Measurements from ENCODE around the gene PLPP4.

Gene PLPP4

DNA sequence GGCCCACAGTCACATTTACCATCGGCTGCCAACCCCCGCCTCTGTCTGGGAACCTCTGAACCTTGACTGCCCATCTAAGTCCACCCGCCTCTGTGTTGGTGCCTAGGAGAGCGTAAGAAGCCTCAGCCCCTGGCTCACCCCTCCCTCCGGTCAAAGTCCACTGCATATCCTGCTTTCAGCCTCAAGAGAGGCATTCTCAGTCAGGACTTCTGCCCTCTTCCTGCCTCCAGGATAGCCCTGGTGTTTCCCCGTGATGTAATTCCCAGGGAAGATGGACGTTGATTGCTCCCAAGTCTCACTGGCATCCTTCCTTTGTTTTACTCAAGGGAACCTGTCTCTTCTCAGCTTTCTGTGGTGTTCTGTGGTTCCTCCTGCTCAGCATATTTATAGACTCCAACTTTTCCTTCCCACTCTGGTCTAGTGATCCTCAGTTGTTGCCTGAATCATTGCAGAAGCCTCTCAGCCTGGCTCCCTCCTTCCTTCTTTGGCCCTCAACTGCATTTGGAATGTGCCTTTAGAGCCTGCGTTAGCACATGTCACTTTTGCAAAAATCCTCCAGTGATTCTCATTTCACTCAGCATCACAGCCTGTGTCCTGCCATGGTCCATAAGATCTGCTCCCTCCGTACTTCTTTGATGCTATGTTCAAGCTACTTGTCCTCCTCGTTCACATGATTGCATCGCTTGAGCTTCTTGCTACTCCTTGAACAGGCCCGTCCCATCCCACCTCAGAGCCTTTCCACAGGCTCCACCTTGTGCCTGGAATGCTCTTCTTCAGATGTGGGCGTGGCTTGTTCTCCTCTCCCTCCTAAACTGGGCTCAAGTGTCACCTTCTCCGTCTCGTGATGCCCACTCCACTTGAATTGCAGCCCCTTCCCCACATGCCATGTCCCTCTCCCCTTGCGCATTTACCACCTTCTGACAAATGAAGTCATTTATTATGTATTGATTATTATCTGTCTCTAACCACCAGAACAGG, 124.2 kb downstream of the PLPP4 start:
- DNase-seq: no peak

GRCh38 chr10:120582753-120583152, 125.7 kb downstream of the PLPP4 start:
- no peak for DNase-seq

- DNase-seq: no peak
Measured at GRCh38 chr10:120583424-120584108, 126.5 kb downstream of the PLPP4 start.

DNA sequence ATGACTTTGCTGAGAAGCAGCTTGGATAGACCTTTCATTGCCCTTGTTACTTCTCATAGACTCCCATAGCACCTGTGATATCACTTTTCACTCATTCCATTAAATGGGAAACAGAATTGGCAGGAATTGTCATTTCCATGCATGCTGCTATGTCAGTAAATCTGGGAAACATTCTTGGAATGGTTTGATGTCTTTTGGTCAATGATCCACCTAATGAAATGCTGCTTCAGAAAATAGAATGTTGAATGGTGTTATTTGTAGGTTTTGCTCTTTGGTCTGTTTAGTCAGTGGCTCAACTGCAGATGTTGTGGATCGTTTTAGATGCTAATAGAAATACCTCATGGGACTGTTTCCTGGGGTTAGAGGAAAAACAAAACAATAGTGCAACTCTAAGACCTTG, 127.8 kb downstream of the PLPP4 start:
- DNase-seq: no peak

DNA sequence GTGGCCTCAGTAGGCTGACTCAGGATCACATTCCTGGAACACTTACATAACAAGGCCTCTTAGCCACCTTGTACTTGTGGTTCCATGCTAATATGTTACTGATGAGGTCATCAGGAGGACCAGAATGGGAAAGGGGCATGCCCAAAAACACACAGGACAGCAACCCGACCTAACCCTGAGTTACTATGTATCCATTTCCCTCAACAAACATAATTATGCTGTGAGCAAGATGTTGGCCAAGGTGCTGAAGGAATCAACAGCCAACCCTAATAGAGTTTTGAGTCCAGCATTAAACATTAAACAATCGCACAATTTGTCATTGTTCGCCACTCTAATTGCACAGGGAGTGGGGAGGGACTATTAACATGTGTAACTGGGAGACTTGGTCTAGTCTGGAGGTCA, 129.4 kb downstream of the PLPP4 start:
- no peak for DNase-seq

DNA sequence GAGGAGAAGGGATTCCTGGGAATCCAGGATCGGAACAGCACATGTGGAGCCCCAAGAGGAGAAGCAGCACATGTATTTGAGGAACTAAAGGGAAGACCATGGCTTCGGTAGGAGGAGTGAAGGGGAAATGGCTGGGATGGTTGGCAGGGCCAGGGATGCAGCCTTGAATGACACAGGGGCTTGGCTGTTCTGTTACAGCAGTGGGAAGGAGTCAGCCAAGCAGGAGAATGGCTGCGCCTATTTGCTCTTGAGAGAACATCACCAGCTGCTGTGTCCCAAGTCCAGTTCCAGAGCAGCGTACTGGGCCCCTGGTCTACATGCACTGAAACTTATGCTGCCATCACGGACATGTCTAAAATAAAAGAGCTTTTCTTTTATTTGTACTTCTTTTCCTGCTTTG, 130.0 kb downstream of the PLPP4 start:
- DNase-seq: no peak

- no peak for DNase-seq
Measured at GRCh38 chr10:120588311-120588710, 131.3 kb downstream of the PLPP4 start.

- no peak for DNase-seq
Measured at GRCh38 chr10:120593693-120594092, 136.7 kb downstream of the PLPP4 start.

GRCh38 chr10:120597902-120598301, 140.9 kb downstream of the PLPP4 start:
- DNase-seq: no peak

DNA sequence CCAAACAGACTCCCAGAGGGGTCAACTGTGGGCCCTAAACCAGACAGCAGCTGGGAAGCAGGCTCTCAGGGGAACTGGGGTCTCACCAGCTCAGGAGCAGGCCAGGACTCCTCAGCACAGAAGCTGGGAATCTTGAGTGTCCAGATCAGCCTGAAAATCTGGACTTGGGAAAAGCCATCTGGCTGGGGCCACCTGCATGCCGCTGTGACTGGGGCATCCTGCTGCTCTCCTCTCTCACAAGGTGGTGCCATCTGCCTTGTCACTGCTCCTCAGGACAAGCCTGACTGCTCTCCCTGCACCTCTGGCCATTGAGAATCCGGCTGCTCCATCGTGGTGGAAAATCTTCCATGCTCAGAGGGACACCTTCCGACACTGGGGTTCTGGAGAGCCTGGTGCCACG, 141.4 kb downstream of the PLPP4 start:
- DNase-seq: peak; percentile 13

- DNase-seq: no peak
Measured at GRCh38 chr10:120599200-120599724, 142.2 kb downstream of the PLPP4 start.

DNA sequence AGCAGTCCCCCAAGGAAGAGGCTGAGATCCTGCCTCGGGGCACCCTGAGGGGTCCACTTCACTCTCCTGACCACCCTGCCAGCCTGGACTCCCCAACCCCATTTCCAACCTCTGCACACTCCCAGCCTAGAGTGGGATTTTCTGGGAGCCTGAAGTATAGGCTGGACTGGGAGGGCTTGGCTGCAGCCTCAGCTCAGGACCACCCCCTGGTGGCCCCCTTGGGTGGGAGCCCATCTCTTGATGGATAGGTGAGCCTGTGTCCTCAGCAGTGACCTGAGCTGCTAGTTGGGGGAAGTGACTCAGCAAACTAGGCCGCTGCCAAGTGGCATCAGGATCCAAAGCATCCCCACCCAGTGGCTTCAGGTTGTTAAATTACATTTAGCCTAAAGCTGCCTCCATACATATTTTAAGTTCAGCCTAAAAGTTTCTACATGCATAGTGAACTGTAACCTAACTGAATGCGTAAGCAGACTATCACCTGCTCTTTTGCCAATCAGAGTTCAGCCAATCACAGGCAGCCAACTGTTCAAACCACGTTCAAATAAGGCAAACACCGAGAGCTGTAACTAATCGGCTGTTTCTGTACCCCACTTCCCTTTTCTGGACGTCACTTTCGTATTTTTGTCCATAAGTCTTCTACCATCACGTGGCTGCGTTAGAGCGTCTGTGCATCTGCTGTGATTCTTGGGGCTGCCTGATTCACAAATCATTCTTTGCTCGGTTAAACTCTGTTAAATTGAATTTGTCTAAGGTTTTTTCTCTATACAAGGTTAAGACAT, 144.0 kb downstream of the PLPP4 start:
- DNase-seq: no peak

DNA sequence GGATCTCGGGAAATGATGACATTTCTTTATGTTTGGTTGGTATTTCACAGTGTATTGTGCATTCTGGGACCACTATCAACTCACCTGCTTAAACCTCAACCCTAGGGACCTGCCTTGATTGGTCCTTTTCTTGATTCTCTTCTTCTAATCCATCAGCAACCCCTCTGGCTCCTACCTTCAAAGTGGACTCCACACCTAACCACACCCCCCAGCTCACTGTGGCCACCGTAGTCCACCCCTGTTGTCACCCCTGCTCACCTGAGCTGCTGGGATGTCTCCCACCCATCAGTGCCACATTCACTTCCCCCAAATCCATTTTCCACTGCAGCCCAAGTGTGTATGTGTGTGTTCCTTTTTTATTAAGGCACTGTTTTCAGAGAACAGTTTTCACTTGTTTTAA, 145.0 kb downstream of the PLPP4 start:
- DNase-seq: no peak

- no peak for DNase-seq
Measured at GRCh38 chr10:120605410-120605809, 148.4 kb downstream of the PLPP4 start.

DNA sequence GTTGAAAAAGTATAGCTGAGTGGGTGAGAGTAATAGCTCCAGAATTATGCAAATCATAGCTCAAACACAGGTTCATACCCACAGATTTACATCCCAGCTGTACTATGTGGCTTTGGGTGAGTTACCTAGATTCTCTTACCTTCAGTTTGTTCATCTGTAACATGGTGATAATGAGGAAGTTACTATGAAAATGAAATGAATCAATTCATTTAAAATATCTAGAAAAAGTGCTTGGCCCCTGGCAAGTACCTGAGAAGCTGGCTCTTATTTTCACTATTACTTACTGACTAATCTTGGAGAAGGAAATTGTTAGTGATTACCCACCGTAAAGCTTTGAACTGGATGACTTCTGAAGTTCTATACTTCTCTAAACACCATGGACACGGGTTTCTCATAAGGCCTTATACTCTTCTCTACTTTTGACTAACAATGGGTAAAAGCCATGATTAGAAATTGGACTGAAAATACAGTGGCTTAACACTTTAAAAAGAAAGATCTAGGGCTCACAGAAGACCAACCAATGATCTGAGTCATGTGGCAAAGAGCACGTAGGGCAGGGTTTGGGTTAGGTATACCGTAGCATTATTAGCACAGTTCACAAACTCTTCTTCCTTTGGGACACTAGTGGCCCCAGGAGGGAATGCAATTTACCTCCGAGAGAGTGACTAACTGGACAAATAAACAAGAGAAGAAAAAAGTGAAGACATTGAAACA, 149.2 kb downstream of the PLPP4 start:
- DNase-seq: no peak

DNA sequence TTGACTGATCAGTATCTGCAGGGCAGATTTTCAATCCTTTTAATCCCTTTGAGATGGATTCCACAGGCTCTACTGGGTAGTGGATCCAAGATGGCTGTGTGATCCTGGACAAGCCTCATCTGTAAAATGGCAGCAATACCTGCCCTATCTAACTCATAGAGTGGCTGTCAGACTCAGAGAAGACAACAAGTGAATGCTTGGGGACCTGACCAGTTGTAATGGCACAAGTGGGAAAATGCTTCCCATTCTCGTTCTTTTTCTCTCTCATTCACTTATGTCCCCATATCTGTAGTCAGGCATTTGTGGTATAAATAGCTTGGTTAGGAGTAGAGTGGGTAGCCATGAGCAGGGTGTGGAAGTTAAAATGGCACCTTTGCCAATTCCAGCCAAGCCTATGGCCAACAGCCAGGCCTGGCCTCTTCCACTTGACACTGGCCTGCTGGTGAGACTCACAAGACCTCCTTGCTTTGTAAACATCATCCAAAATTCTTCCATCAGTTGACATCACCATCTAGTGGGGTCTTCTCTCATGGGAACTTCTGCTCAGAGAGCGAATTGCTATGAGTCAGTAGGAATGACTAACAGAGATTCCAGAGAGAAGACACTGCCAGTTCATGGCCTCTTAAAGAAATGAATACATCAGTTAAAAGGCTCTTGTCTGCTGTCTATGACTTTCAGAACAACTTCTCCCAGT, 150.1 kb downstream of the PLPP4 start:
- no peak for DNase-seq

DNA sequence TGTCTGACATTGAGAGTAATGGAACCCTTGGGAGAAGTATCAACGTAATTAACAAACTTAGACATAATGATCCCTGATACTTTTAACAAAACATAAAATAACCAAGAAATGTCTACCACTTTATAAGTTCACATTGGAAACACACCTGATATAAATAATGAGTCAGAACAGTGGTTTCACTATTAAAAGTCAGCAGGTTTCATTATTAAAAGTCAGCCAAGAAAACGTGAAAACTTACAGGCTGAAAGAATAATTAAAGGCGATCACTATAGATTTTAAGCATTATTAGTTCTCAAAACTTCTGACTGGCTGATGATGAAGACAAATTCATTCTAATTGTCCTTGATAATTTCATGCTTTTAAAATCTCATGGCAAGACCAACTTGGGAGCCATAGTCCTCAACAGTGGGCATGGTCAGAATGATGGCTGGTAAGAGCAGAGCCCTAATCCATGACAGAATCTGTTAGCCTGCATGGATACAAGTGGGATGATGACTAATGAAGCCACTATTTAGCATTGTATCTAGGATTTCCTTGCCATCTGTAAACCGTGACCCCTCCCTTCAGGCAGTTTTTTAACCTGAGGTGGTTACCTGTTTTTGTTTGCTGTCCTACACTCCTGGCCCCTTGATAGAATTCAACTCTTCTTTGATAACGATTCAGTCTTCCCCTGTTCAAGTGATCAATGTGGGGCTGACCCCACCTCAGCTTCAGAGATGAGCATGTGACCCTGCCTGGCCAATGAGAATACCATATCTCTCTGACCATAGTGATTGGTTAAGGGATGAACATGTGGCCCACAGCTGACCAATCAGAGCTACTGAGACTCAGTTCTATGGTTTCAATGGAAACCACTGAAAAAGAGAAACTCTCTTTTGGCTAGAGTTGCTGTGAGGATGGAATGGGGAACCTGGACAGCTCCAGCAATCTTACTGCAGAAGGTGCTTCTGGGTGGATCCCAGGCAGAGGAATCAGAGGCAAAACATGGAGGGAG, 151.0 kb downstream of the PLPP4 start:
- DNase-seq: no peak

GRCh38 chr10:120609006-120609405, 152.0 kb downstream of the PLPP4 start:
- DNase-seq: no peak

GRCh38 chr10:120610791-120611190, 153.8 kb downstream of the PLPP4 start:
- DNase-seq: no peak

DNA sequence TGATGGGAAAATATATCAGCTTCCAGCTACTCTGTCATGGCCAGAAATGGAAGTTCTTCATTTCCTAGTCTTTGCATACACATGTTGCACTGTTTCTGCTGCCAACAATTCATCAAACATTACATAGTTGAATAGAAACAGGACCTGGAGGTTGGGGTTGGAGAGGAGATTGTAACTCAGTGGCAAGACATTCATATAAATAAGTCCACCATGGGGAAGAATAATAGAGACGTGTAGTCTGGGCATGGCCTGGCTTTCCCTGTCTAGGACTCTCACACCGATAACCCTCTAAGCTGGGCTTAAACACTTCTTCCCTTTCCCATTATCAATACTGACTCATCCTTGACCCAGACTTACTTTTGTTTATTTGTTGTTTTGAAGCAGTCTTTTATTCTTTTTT, 155.7 kb downstream of the PLPP4 start:
- DNase-seq: no peak

GRCh38 chr10:120613180-120613579, 156.2 kb downstream of the PLPP4 start:
- DNase-seq: no peak

All from DMS 273 treated with DMSO at 0.1 percent for 48 hours (cell line).